22Rv1 (cell line): ENCODE measurements around the gene TSPAN14.

Source experiments
- H3K27ac ChIP-seq: fragments of 450-650 bp; 2 replicates; pipeline ENCODE4 v1.5.1; 2017
- ZFX ChIP-seq: fragments of 450-650 bp; IDR thresholded peaks from 2 replicates; pipeline ENCODE4 v1.6.1; 2017; ENCODE audit warnings: antibody characterized with exemption, borderline replicate concordance
- TF ChIP-seq, protein P1 (sequence below): fragments of 450-650 bp; IDR thresholded peaks from 2 replicates; pipeline ENCODE4 v1.5.1; 2017; ENCODE audit warnings: mild to moderate bottlenecking

The TSPAN14 gene

DNA sequence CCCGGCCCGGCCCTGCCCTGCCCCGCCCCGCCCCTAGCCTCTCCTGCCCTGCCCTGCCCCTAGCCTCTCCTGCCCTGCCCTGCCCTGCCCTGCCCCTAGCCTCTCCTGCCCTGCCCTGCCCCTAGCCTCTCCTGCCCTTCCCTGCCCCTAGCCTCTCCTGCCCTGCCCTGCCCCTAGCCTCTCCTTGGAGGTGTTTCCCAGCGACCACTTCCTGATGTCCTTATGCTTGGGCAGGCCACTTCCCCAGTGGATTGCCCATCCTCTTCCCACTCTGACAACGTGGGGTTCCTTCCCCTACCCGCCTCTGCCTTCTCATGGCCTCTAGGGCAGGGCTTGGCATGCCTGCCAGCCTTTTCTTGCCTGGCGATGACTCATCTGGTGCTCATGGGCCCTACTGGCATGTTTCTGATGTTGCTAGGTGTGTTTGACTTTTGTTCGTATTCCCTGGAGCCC lies 24.6 kb upstream of the TSPAN14 start:
- H3K27ac ChIP-seq = no peak overlapping the region
- TF ChIP-seq, protein P1, sequence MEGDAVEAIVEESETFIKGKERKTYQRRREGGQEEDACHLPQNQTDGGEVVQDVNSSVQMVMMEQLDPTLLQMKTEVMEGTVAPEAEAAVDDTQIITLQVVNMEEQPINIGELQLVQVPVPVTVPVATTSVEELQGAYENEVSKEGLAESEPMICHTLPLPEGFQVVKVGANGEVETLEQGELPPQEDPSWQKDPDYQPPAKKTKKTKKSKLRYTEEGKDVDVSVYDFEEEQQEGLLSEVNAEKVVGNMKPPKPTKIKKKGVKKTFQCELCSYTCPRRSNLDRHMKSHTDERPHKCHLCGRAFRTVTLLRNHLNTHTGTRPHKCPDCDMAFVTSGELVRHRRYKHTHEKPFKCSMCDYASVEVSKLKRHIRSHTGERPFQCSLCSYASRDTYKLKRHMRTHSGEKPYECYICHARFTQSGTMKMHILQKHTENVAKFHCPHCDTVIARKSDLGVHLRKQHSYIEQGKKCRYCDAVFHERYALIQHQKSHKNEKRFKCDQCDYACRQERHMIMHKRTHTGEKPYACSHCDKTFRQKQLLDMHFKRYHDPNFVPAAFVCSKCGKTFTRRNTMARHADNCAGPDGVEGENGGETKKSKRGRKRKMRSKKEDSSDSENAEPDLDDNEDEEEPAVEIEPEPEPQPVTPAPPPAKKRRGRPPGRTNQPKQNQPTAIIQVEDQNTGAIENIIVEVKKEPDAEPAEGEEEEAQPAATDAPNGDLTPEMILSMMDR = no peak
- TF ChIP-seq ZFX = no peak

DNA sequence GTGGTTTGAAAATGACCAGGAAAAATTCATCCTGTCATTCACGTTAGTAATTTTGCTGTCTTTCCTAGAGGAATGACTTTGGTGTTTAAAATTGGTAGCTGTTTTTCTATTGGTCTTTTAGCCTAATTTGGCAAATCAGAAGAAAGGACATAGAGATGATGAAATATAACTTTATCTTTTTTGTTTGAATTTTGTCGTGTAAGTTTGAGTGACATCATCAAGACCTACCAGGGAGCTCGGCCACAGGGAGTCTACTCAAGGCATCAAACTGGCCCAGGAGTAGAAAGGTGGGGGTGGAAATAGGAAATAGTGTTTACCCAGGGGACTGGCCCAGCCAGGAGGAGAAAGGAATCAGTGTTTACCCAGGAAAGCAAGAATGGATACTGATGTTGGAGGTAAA lies 21.0 kb upstream of the TSPAN14 start:
- H3K27ac ChIP-seq = no peak overlapping the region
- TF ChIP-seq, protein P1 = no peak
- no peak for TF ChIP-seq ZFX

DNA sequence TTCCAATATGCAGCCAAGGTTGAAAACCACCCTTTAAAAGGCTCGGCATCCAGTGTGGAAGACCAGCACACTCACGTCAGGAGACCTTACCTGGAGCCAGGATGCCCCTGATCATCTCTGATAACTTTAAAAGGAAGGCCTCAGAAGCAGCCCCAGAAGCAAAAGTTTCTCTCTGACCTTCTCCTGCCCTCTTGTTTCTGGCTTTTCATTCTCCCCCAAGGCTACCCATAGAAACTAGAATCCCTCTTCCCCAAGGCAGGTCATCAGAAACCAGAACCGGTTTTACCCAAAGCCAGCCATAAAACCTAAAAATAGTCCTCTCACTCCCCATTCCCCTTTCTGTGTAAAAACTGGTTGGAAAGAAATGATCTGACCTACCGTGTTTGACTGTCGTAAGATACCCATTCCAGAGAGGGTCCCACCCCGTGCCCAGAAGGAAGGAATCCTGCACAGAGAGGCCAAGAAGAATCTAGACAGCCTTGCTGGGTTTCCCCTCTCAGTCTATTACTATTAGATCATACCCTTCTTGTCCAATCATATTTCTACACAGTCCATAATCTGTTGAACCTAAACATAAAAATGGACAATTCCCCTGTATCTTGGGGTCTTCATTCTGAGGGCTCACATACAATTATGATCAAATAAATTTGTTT lies 17.5 kb upstream of the TSPAN14 start:
- H3K27ac ChIP-seq = no peak overlapping the region

DNA sequence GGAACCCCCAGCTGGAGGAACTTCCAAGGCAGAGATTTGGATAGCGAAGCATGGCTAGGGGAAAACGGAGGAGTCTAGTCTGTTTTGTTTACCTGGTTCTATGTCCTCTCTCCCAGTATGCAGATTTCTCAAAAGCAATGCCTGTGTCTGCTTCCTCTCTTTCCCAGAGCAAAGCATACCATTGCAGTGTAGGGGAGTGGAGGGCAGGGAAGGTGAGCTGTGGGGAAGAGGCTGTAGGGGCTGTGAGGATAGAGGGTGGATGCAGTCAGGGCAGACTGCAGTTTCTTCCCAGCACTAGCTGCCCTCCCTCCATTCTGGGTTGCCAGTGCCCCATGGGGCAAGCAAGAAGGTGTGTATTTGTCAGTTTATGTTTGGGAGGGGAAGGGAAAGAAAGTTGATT lies 16.9 kb upstream of the TSPAN14 start:
- H3K27ac ChIP-seq = no peak overlapping the region
- TF ChIP-seq ZFX = no peak
- TF ChIP-seq, protein P1 = no peak

More for the DNA sequence above, 17.5 kb upstream of the TSPAN14 start:
- TF ChIP-seq, protein P1 = no peak
- TF ChIP-seq ZFX = no peak

DNA sequence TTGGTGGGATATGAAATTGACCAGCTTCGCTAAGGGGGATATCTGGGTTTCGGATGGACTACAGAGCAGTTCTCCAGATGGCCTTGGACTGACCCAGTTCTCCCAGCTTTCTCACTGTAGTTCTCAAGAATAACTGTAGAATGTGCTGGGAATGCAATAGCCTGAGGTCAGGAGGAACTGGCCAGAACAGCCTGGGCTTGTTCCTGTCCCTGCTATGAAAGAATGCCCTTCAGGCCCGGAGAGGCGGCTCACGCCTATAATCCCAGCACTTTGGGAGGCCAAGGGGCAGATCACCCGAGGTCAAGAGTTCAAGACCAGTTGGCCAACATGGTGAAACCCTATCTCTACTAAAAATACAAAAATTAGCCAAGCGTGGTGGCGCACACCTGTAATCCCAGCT lies 12.3 kb upstream of the TSPAN14 start:
- no peak for TF ChIP-seq ZFX
- TF ChIP-seq, protein P1 = no peak
- no peak overlapping the region for H3K27ac ChIP-seq

DNA sequence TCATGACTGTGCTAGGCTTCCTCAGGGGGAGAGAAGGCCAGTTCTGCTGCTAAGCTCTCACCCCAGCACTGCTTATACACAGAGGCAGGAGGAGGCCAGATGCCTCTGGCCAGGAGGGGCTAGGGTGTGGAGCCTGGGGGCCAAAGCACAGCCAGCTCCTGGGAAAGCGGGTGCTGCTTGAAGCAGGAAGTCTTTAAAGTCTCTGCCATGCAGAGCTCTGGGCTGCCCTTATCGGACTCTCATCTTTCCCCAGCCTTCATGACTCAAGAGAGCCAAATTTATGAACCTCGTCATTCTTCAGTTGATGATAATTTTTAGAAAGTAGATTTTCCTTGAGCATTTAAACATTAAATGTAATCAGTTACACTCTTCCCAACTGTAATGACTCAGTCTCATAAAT lies 11.2 kb upstream of the TSPAN14 start:
- TF ChIP-seq, protein P1 = no peak
- no peak for TF ChIP-seq ZFX
- no peak overlapping the region for H3K27ac ChIP-seq

DNA sequence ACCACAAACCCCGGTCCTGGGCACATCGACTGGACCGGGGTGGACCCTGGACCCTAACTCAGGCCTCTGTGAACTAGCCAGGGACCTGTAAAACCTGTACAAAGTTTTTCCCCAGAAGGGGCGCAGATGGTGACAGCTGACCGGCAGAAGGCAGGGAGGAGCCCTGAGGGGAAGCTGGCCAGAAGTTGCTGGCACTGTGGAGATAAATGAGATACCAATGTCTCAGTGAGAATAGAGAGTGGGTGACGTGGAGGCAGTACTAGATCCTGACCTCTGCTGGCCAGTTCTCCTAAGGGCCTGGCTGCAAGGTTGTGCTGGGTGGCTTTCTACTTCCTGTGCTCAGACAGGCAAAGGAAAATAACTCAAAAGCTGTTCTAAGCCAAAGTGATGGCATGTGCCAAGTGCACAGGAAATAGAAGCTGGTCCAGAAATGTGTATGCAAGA lies 10.6 kb upstream of the TSPAN14 start:
- H3K27ac ChIP-seq = no peak overlapping the region
- TF ChIP-seq ZFX = no peak
- TF ChIP-seq, protein P1 = peak; percentile 27
